Mucosa of rectum (tissue), 2 donors: Measurements from ENCODE around the gene MAGEA9B.
"Not testable (repeated sequence)": the region's sequence is repeated elsewhere in the genome, so short reads cannot be mapped to it uniquely, and the experiment has no call there.

ENCODE experiments used
- H3K27ac ChIP-seq, 2 donors: one replicate each; pipeline ENCODE4 v1.7.0; 2013; ENCODE audit warnings: inconsistent platforms in 2 of 2, low read depth in 2 of 2, low read length in 2 of 2
- H3K27me3 ChIP-seq, 2 donors: one replicate each; pipeline ENCODE4 v1.7.0; 2013; ENCODE audit warnings: low read length in 2 of 2; ENCODE audit not compliant: control insufficient read depth in 2 of 2, insufficient read depth in 2 of 2
- H3K36me3 ChIP-seq, 2 donors: one replicate each; pipeline ENCODE4 v1.7.0; 2013; ENCODE audit warnings: low read length in 2 of 2; ENCODE audit not compliant: control insufficient read depth in 2 of 2, insufficient read depth in 2 of 2
- H3K4me1 ChIP-seq, 2 donors: one replicate each; pipeline ENCODE4 v1.7.0; 2013; ENCODE audit warnings: low read length in 2 of 2, mild to moderate bottlenecking in 1 of 2; ENCODE audit not compliant: control insufficient read depth in 2 of 2, insufficient read depth in 2 of 2
- H3K4me3 ChIP-seq, 2 donors: one replicate each; pipeline ENCODE4 v1.7.0; 2013; ENCODE audit warnings: low read length in 2 of 2
- H3K9ac ChIP-seq, 2 donors: one replicate each; pipeline ENCODE4 v1.7.0; 2013; ENCODE audit warnings: low read length in 2 of 2, low read depth in 1 of 2, mild to moderate bottlenecking in 1 of 2
- H3K9me3 ChIP-seq, 2 donors: one replicate each; pipeline ENCODE4 v1.7.0; 2013; ENCODE audit warnings: low read length in 2 of 2; ENCODE audit not compliant: control insufficient read depth in 2 of 2
- donor health status: healthy.
- donor health status: Normal muscosa, but diverticular disease.

MAGEA9B gene

DNA sequence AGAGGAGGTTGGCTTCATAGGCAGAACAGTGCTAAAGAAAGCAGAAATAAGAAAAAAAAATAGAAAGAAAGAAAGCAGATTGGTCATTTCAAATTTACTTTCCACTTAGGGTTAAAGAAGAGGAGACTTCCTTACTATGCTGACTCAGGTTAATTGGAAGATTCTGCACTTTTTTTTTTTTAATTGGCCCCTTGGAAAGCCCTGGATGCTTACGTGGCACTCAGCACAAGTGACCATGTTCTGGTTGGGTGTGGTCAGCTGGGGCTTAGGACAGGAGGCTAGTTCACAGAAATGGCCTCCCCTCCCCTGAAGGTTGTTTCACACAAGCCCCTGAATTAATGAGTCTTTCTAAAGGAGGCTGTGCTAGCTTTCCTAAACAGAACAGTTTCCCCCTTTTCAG, 14.5 kb downstream of the MAGEA9B start:
- H3K4me3 ChIP-seq: no peak overlapping the region
- H3K27me3 ChIP-seq: no peaks in the 10 kb centered on the region
- no peak overlapping the region for H3K9ac ChIP-seq
- H3K9me3 ChIP-seq: no peaks in the 10 kb centered on the region
- H3K27ac ChIP-seq: no peak overlapping the region
- no peaks in the 10 kb centered on the region for H3K4me1 ChIP-seq
- H3K36me3 ChIP-seq: no peaks in the 10 kb centered on the region

DNA sequence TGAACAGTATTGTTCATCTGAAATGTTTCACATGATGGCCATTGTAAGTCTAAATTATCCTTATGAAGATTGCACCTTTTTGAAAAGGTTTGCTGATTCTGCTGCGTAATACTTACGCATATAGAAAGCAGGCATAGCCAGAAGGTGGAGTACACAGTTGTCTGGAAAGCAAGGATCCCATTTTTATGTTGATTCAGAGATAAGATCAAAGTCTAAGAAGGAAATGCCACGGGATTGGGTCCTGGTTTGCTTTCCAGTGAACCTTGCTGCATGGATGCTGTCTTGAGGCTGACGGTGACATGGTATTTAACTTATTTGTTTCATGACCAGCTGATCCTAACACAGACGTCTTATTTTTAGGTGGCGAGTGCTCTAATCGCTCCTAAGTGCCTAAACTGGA, 15.5 kb downstream of the MAGEA9B start:
- H3K4me1 ChIP-seq: no peaks in the 10 kb centered on the region
- no peak overlapping the region for H3K9ac ChIP-seq
- H3K27me3 ChIP-seq: no peaks in the 10 kb centered on the region
- H3K9me3 ChIP-seq: no peaks in the 10 kb centered on the region
- H3K36me3 ChIP-seq: no peaks in the 10 kb centered on the region
- no peak overlapping the region for H3K27ac ChIP-seq
- no peak overlapping the region for H3K4me3 ChIP-seq

DNA sequence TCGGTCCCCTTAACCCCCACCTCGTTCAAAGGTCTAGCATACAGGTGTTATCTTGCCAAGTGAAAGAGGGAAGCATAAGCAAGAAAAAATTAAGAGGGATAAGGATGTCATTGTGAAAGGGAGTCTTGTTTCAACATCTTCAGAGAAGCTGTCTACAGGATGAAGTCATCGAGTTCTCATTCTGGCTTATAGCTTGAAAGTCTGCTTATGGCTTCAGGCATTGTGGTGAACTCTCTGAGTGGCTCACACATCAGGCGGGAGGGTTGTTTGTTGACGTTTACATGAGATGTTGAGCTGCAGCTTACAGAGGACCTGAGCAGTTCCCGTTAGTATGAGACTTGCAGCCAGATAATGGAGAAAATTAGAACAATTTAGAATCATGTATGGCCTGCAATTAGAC, 16.6 kb downstream of the MAGEA9B start:
- Histone ChIP-seq H3K27ac (no peak overlapping the region), H3K27me3 (no peaks in the 10 kb centered on the region), H3K4me3 (no peak overlapping the region), H3K9ac (no peak overlapping the region), H3K9me3 (no peaks in the 10 kb centered on the region), H3K4me1 (no peaks in the 10 kb centered on the region), H3K36me3 (no peaks in the 10 kb centered on the region)

DNA sequence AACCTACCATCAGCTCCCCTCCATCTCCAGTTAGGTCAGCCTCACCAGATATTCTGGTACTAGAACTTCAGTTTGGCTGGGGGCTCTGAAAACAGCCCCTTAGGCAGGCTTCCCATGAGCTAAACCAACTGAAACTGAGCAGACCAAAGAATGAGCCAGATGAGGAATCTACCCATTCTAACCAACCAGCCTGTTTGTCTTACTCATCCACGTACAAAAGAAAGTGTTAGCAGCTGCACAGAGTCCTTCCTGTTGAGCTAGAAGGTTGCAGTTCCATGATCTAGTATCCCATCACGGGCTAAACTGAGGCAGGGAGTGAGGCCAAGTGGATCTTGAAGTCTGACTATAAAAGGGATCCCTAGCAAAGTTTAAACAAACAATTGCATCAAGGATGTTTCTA, 17.5 kb downstream of the MAGEA9B start:
- H3K4me3 ChIP-seq: no peak overlapping the region
- H3K4me1 ChIP-seq: no peaks in the 10 kb centered on the region
- H3K27ac ChIP-seq: no peak overlapping the region
- no peak overlapping the region for H3K9ac ChIP-seq
- H3K27me3 ChIP-seq: no peaks in the 10 kb centered on the region
- no peaks in the 10 kb centered on the region for H3K9me3 ChIP-seq
- H3K36me3 ChIP-seq: no peaks in the 10 kb centered on the region

DNA sequence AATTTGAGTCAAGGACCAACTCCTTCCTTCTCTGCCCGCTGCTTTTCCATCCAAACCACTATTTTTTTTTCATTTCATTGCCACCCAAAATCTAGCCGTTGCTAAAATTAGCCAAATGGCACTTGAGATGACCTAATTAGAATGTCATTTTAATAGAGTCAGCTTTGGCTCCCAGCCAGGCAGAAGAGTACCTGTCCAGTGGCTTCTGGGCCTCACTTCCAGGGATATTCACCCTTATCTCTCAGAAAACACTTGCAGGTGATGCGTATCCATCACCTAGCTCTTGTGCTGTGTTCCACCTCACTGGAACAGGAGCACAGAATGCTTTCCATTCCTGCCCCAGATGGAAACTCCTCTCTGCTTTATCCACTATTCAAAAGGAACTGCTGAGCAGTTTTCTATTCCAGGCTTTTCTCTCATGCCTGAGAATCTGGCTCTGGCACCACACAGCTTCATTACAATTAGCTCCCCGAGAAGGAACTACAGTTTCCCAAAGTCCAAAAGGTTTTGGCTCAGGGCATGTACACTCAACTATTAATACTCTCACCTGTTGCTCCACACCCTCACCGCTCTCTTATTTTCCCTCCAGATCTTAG, 18.5 kb downstream of the MAGEA9B start:
- Histone ChIP-seq H3K4me1 (no peaks in the 10 kb centered on the region), H3K36me3 (no peaks in the 10 kb centered on the region), H3K4me3 (no peak overlapping the region), H3K27me3 (no peaks in the 10 kb centered on the region), H3K9ac (no peak overlapping the region), H3K27ac (no peak overlapping the region), H3K9me3 (no peaks in the 10 kb centered on the region)

DNA sequence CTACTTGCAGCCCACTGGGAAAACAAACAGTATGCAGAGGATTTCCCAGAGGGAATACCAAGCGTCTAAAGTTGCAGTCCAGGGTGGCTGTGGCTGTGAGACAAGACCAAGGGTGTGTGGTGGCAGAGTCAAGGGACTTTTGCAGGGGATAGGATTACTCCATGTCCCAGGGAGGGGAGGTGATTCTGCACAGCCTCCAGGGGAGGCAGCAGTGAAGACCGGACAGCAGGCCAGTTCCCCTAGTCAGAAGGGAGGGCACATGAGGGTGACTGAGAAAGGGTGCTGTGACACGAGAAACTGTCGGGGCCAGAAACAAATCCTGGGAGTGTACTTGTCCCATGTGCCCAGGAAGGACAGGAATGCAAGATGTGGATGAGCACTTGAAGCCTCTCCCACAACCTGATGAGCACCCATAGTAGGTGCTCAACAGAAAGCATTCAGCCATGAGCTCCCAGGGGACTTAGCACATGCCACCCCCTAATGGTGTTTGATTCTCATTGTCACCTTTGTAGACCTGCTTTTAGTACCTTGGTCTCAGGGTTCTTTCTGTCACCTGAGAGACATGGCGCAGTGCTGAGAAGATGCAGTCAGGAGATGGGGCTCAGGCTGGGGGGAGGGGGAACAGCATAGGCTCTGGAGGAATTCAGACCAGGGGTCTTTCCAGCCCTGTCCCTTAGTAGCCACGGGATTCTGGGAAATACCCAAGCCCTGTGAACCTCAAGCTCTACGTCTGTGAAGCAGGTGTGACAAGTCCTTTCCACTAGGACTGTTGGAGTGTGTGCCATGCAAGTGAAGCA, 19.4 kb downstream of the MAGEA9B start:
- Histone ChIP-seq H3K9ac (no peak overlapping the region), H3K27ac (no peak overlapping the region), H3K4me1 (no peaks in the 10 kb centered on the region), H3K36me3 (no peaks in the 10 kb centered on the region), H3K9me3 (no peaks in the 10 kb centered on the region), H3K4me3 (no peak overlapping the region), H3K27me3 (no peaks in the 10 kb centered on the region)

DNA sequence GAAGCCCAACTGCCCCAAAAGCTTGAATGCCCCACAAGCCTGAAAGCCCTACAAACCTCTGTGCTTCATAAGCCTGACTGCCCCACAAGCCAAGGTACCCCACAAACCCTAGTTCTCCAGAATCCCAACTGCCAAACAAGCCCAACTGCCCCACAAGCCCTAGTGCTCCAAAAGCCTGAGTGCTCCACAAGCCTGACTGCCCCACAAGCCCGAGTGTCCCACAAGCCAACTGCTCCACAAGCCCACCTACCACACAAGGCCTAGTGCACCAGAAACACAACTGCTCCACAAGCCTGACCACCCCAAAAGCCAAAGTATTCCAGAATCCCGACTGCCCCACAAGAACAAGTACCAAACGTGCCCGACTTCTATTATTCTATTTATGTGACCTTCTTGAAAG, 23.9 kb downstream of the MAGEA9B start:
- no peaks in the 10 kb centered on the region for H3K36me3 ChIP-seq
- H3K4me1 ChIP-seq: no peaks in the 10 kb centered on the region
- no peak overlapping the region for H3K27ac ChIP-seq

DNA sequence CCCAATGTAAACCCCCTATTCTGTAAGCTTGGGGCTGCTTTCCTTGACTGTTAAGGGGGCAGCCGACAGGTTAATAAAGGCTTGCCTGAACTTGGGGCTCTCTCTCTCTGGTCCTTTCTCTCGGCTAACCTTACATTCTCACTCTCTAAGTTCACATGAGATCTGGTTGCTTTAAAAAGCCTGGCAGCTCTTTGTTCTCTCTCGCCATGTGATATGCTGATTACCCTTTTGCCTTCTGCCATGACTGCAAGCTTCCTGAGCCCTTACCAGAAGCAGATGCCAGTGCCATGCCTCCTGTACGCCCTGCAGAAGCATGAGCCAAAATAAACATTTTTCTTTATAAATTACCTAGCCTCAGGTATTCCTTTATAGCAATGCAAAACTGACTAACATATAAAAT, 32.0 kb downstream of the MAGEA9B start:
- not testable (repeated sequence) for H3K9ac ChIP-seq, H3K27ac ChIP-seq, H3K4me1 ChIP-seq, H3K36me3 ChIP-seq, H3K9me3 ChIP-seq, H3K27me3 ChIP-seq, H3K4me3 ChIP-seq

More for the DNA sequence above, 23.9 kb downstream of the MAGEA9B start:
- no peak overlapping the region for H3K9ac ChIP-seq
- no peaks in the 10 kb centered on the region for H3K9me3 ChIP-seq
- H3K27me3 ChIP-seq: no peaks in the 10 kb centered on the region
- H3K4me3 ChIP-seq: no peak overlapping the region

DNA sequence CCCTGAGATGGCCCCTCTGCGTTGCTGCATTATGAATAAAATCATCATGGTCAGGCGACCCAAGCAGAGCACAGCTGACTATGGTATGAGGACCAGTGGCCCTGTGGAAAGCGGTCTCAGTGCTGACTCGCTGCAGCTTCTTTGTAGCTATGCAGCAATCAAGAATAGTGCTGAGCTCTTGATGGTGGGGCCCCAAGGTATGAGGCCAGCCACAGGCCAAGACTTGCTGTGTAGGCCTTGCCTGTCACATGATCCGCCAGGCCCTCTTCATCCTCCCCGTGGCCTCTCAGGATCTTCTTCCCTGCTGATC, 35.4 kb downstream of the MAGEA9B start:
- H3K9me3 ChIP-seq, H3K4me1 ChIP-seq, H3K27ac ChIP-seq, H3K4me3 ChIP-seq, H3K9ac ChIP-seq, H3K36me3 ChIP-seq, H3K27me3 ChIP-seq: not testable (repeated sequence)

DNA sequence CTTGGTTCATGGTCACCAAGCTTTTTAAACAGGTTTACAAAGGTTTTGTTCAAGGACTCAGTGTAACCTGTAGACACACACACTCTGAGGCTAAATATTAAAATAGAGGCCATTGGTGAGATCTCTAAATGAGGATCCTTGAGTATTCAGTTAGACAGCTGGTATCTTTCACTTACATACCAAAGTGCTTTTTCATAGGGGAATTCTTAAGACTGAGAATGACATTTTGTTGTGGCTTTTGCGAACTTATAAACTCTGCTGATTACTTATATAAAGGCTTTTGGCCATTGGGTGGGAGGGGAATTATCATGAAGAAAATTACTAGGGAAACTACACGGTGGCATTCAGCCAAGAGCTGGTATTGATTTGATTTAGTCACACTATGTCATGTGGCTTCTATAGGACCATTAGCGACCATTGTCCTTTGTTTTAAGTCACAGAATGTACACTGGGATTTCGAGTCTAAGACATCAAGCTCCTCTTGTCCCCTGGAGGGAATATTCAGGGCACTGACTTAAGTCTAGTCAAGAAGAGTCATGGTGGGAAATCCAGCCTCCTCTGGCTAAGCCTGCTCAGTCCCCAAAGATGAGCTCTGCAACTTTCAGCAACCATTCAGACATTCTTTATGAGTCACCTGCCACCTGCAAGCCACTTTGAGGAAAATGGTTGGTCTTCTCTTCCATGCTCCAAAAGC, 35.9 kb downstream of the MAGEA9B start:
- H3K9me3 ChIP-seq, H3K27me3 ChIP-seq, H3K4me3 ChIP-seq, H3K4me1 ChIP-seq, H3K36me3 ChIP-seq, H3K27ac ChIP-seq, H3K9ac ChIP-seq: not testable (repeated sequence)
